Spleen (tissue), 11 donors: ENCODE results near the gene DAB1. TPM values are rescaled to one million over a fixed set of nuclear protein-coding genes. Genes with fewer than 3 reads are reported as not detected.
"Not testable (repeated sequence)": the region's sequence is repeated elsewhere in the genome, so short reads cannot be mapped to it uniquely, and the experiment has no call there.

Experiments used
- DNase-seq: peaks from one replicate; pipeline ENCODE4 v3.0.0-alpha.2; 2020
- H3K27ac ChIP-seq, 8 donors: fragments of 200-600 bp; sonication (generic) in 7 of 8; 1 replicate in 4 of 8; 2 replicates in 4 of 8; pipeline versions ENCODE4 v1.5.0 to v1.8.0; 2016 to 2021; ENCODE audit warnings: inconsistent platforms in 4 of 8, mild to moderate bottlenecking in 4 of 8, moderate library complexity in 1 of 8
- H3K27me3 ChIP-seq, 7 donors: fragments of 200-600 bp; sonication (generic) in 6 of 7; replicated peaks in 1 of 7; 1 replicate in 4 of 7; 2 replicates in 3 of 7; pipeline versions ENCODE4 v1.5.0 to v1.8.0; 2016 to 2021; ENCODE audit warnings: inconsistent platforms in 3 of 7, mild to moderate bottlenecking in 1 of 7
- H3K36me3 ChIP-seq, 6 donors: fragments of 200-600 bp; sonication (generic) in 5 of 6; 1 replicate in 4 of 6; 2 replicates in 2 of 6; pipeline versions ENCODE4 v1.5.0 to v1.8.0; 2016 to 2021; ENCODE audit warnings: inconsistent platforms in 2 of 6
- H3K4me1 ChIP-seq, 6 donors: fragments of 200-600 bp; sonication (generic) in 5 of 6; 1 replicate in 3 of 6; 2 replicates in 3 of 6; pipeline versions ENCODE4 v1.5.0 to v1.8.0; 2016 to 2021; ENCODE audit warnings: inconsistent platforms in 3 of 6
- H3K4me3 ChIP-seq, 8 donors: fragments of 200-600 bp; sonication (generic) in 7 of 8; 1 replicate in 4 of 8; 2 replicates in 4 of 8; pipeline versions ENCODE4 v1.5.0 to v1.8.0; 2016 to 2021; ENCODE audit warnings: inconsistent platforms in 4 of 8, mild to moderate bottlenecking in 4 of 8, moderate library complexity in 2 of 8
- H3K9me3 ChIP-seq, 8 donors: fragments of 200-600 bp; sonication (generic) in 7 of 8; 1 replicate in 4 of 8; 2 replicates in 4 of 8; pipeline versions ENCODE4 v1.5.0 to v1.8.0; 2016 to 2021; ENCODE audit warnings: inconsistent platforms in 4 of 8
- POLR2A ChIP-seq, 3 donors: fragments of 450-650 bp; IDR thresholded peaks; one replicate each; pipeline ENCODE4 v1.5.1; 2017; ENCODE audit warnings: antibody characterized with exemption in 3 of 3, mild to moderate bottlenecking in 1 of 3
- POLR2AphosphoS5 ChIP-seq, 3 donors: sonication (generic); formaldehyde crosslinking; IDR thresholded peaks; one replicate each; pipeline ENCODE4 v1.5.1; 2017; ENCODE audit warnings: antibody characterized with exemption in 3 of 3
- WGBS, 5 donors: extraction: QIAGEN DNeasy Blood & Tissue Kit in 3 of 5; methylation state at CpG; one replicate each; pipeline versions ENCODE4 v1.1.5 to v1.1.7; 2013 to 2018; 5-methylcytosine and 5-hydroxymethylcytosine counted together
- intact Hi-C: fragments of 100-400 bp; cut with DNase I; formaldehyde crosslinking; loops from one replicate; pipeline ENCODE4 v1.15.0; 2023; ENCODE audit warnings: low total_unique reads
- polyA plus RNA-seq, 3 donors: library from polyadenylated mRNA; stranded (reverse); fragments of 200-250 nt; gene quantifications; one replicate each; pipeline ENCODE4 v1.2.1, GENCODE V29; 2013
- total RNA-seq, 7 donors: library from RNA; depleted of rRNA in 3 of 7; stranded (reverse); fragments of >200 nt in 3 of 7; fragmentation: NEBNext Ultra II Directional in 4 of 7; extraction: Animal tissue kit (Norgen Biotek cat#: 25700) in 4 of 7; gene quantifications; one replicate each; pipeline versions ENCODE4 v1.1.0 to v1.2.1, GENCODE V29; 2016 to 2021
- TF ChIP-seq, protein P1 (sequence below), 11 experiments: fragments of 200-600 bp in 7 of 11; fragments of 450-650 bp in 4 of 11; sonication (generic) in 4 of 11; IDR thresholded peaks in 8 of 11; conservative IDR thresholded peaks in 3 of 11; 1 replicate in 7 of 11; 2 replicates in 4 of 11; pipeline versions ENCODE4 v1.4.0 to v1.8.0; 2016 to 2021; ENCODE audit warnings: antibody characterized with exemption in 11 of 11, inconsistent platforms in 4 of 11, mild to moderate bottlenecking in 1 of 11
- donor health status: healthy with polysubstance abuse.
- donor health status: DM: no; HTN: no; CAD: no; lungs with moderate emphysema.
- donor health status: DM: no; HTN: no; CAD: no.
- donor health status: Bipolar disorder and iron deficiency.
- donor health status: healthy.
- donor health status: DM: no; HTN: no; CAD: no.
- donor health status: DM: yes; HTN: yes; CAD: no.

DAB1 gene
- total and polyA plus RNA-seq, 10 donors, result 0.03 to 0.70 (median 0.26) TPM; not detected in 1

DNA sequence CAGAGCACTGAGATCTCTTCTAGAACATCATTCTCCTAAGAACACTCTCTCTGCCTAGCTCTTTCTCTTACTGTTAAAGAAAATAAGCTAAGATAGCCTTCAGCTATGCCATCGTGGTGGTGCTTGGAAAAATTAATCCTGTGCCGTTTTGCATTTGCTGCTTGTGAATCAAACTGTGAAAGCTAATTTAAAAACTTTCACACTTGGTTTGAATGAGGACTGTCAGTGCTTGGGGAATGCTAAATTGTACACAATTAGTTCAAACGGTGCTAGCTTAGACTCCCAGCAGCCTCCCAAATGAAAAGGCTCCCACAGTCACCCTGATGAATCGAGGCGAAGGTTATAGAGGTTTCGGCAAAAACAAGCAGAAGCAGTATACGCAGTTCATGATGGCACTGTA is 79.6 kb downstream of the DAB1 start:
- intact Hi-C loops, result no loop called here
- Histone ChIP-seq H3K4me1 (no peaks in the 10 kb centered on the region), H3K4me3 (no peak overlapping the region), H3K27me3 (no peaks in the 10 kb centered on the region), H3K36me3 (no peaks in the 10 kb centered on the region), H3K9me3 (no peaks in the 10 kb centered on the region), H3K27ac (no peak overlapping the region)
- DNase-seq, result no peak
- WGBS, 5 donors, result 90 to 91% (median 90%) methylated on average over 7 of the region's 7 CpGs
- TF ChIP-seq POLR2AphosphoS5 (IDR thresholded peaks at IDR 0.05) (no peak), POLR2A (IDR thresholded peaks at IDR 0.05) (no peak)
- TF ChIP-seq, protein P1, sequence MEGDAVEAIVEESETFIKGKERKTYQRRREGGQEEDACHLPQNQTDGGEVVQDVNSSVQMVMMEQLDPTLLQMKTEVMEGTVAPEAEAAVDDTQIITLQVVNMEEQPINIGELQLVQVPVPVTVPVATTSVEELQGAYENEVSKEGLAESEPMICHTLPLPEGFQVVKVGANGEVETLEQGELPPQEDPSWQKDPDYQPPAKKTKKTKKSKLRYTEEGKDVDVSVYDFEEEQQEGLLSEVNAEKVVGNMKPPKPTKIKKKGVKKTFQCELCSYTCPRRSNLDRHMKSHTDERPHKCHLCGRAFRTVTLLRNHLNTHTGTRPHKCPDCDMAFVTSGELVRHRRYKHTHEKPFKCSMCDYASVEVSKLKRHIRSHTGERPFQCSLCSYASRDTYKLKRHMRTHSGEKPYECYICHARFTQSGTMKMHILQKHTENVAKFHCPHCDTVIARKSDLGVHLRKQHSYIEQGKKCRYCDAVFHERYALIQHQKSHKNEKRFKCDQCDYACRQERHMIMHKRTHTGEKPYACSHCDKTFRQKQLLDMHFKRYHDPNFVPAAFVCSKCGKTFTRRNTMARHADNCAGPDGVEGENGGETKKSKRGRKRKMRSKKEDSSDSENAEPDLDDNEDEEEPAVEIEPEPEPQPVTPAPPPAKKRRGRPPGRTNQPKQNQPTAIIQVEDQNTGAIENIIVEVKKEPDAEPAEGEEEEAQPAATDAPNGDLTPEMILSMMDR (IDR thresholded peaks at IDR 0.05 in 8 of 11, conservative IDR thresholded peaks at IDR 0.05 in 3 of 11), result no peak

DNA sequence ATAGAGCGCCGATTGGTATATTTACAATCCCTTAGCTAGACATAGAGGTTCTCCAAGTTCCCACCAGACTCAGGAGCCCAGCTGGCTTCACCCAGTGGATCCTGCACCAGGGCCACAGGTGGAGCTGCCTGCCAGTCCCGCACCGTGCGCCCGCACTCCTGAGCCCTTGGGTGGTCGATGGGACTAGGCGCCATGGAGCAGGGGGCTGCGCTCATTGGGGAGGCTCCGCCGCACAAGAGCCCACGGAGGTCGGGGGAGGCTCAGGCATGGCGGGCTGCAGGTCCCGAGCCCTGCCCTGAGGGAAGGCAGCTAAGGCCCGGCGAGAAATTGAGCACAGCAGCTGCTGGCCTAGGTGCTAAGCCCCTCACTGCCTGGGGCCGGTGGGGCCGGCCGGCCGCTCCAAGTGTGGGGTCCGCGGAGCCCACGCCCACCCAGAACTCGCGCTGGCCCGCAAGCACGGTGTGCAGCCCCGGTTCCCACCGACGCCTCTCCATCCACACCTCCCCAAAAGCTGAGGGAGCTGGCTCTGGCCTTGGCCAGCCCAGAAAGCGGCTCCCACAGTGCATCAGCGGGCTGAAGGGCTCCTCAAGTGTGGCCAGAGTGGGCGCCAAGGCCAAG is 80.5 kb downstream of the DAB1 start:
- intact Hi-C loops, H3K4me1 ChIP-seq, H3K9me3 ChIP-seq, H3K27me3 ChIP-seq, H3K27ac ChIP-seq, H3K4me3 ChIP-seq, H3K36me3 ChIP-seq, DNase-seq: not testable (repeated sequence)
- 91 to 97% (median 92%) methylated on average over 19 to 34 of the region's 34 CpGs for WGBS, 5 donors

DNA sequence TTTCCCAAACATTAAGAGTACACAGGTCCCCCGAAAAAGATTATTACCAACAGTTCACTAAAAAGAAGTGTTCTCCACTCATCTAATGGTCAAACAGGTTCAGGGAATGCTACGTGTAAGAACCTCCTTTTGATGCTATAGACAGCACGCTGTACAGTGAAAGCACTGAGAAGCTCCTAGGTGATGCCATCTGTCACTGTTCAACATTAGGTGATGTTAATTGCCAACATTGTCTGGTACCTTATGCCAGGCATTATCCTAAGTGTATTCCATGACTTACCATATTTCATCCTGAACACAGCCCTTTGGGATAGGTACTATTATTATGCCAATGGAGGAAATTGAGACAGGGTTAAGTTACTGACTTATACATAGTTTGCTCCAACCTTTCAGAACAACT is 82.1 kb downstream of the DAB1 start:
- no peak for DNase-seq
- H3K4me3 ChIP-seq, result no peak overlapping the region
- no peaks in the 10 kb centered on the region for H3K4me1 ChIP-seq
- intact Hi-C loops, result no loop called here
- TF ChIP-seq POLR2A (IDR thresholded peaks at IDR 0.05) (no peak), POLR2AphosphoS5 (IDR thresholded peaks at IDR 0.05) (no peak)
- TF ChIP-seq, protein P1 (IDR thresholded peaks at IDR 0.05 in 8 of 11, conservative IDR thresholded peaks at IDR 0.05 in 3 of 11), result no peak
- H3K36me3 ChIP-seq, result no peaks in the 10 kb centered on the region
- 76 to 94% (median 84%) methylated on average over 3 of the region's 3 CpGs for WGBS, 5 donors
- no peaks in the 10 kb centered on the region for H3K9me3 ChIP-seq
- no peaks in the 10 kb centered on the region for H3K27me3 ChIP-seq
- H3K27ac ChIP-seq, result no peak overlapping the region

DNA sequence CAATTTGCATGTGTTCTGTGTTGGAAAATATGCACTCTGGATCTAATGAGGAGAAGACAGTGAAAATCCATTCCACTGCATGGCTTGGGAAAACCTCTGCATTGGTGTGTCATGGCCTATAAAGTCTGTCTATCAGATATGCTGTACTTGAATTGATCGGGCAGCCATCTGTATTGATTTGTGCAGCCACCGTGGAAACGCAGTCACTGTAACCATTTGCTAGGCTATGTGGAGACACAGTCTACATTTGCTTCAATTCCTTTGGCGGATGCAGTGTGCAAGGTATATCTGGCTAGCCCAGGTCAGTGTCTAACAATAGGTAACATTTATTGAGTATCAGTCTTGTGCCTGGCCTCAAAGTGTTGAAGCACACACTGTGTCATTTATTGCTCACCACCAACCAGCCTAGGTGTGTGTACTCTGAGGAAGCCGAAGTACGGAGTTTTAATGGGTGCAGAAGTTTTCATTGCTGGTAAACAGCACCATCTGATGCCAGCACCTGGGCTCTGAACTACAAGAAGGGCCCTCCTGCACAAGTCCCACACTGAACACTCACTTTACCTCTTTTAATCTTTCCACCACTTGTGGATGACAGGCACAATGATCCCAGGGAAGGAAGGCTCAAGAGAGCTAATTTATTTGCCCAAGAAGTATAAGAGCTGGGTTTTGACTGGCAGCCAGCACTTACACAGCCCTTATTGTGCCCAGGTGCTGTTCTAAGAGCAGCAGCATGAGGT is 83.4 kb downstream of the DAB1 start:
- WGBS, 5 donors, result 93 to 96% (median 95%) methylated on average over 6 of the region's 6 CpGs
- intact Hi-C loops, result no loop called here
- TF ChIP-seq POLR2AphosphoS5 (IDR thresholded peaks at IDR 0.05), result no peak
- no peak for TF ChIP-seq POLR2A (IDR thresholded peaks at IDR 0.05)
- TF ChIP-seq, protein P1 (IDR thresholded peaks at IDR 0.05 in 8 of 11, conservative IDR thresholded peaks at IDR 0.05 in 3 of 11), result no peak
- Histone ChIP-seq H3K36me3 (no peaks in the 10 kb centered on the region), H3K4me3 (no peak overlapping the region), H3K4me1 (no peaks in the 10 kb centered on the region), H3K9me3 (no peaks in the 10 kb centered on the region), H3K27ac (no peak overlapping the region), H3K27me3 (no peaks in the 10 kb centered on the region)
- no peak for DNase-seq
